Measurements from ENCODE around the gene SHB. TPM values are rescaled to one million over a fixed set of nuclear protein-coding genes. Genes with fewer than 3 reads are reported as not detected.

Gene SHB
- 10 to 100 TPM; 33.9 to 39.9 TPM for total RNA-seq

GRCh38 chr9:38068701-38069628, at the start of gene SHB:
Gene SHB, minus strand, starts transcription at chr9:38069227. Its CDS starts 582 bp downstream, at chr9:38068645.
- Histone ChIP-seq H3K27ac (peak within 1 kb of the TSS; percentile 95 to 99), H3K9me3 (no peaks in the 10 kb centered on the region), H3K4me3 (peak within 1 kb of the TSS; percentile 86 to 92), H3K4me1 (peaks cover 0 to 49% of the 10 kb centered on the region in 2 donors), H3K27me3 (no peaks in the 10 kb centered on the region), H3K36me3 (no peaks in the 10 kb centered on the region)
- peak; percentile 75 for DNase-seq (ENCODE audit: low spot score)
- peak; percentile 23 to 68 for TF ChIP-seq CTCF (IDR thresholded peaks at IDR 0.05)

GRCh38 chr9:38117651-38118050, 48.6 kb upstream of the SHB start:
- peak; percentile 32 for DNase-seq (ENCODE audit: low spot score)
- no peaks in the 10 kb centered on the region for H3K36me3 ChIP-seq

GRCh38 chr9:38114905-38115304, 45.9 kb upstream of the SHB start:
- no peak for TF ChIP-seq CTCF (IDR thresholded peaks at IDR 0.05)
- no peaks in the 10 kb centered on the region for H3K36me3 ChIP-seq
- no peaks in the 10 kb centered on the region for H3K4me1 ChIP-seq
- no peak overlapping the region for H3K27ac ChIP-seq
- H3K27me3 ChIP-seq, result no peaks in the 10 kb centered on the region
- DNase-seq (ENCODE audit: low spot score), result no peak
- H3K4me3 ChIP-seq, result no peak overlapping the region
- H3K9me3 ChIP-seq, result no peaks in the 10 kb centered on the region

More at GRCh38 chr9:38117651-38118050, 48.6 kb upstream of the SHB start:
- Histone ChIP-seq H3K4me1 (no peaks in the 10 kb centered on the region), H3K27ac (no peak overlapping the region), H3K4me3 (no peak overlapping the region), H3K27me3 (no peaks in the 10 kb centered on the region), H3K9me3 (no peaks in the 10 kb centered on the region)
- no peak for TF ChIP-seq CTCF (IDR thresholded peaks at IDR 0.05)

- Histone ChIP-seq H3K4me1 (peaks cover 0 to 10% of the 10 kb centered on the region in 2 donors), H3K27ac (no peak overlapping the region), H3K27me3 (no peaks in the 10 kb centered on the region), H3K4me3 (no peak overlapping the region), H3K9me3 (no peaks in the 10 kb centered on the region), H3K36me3 (no peaks in the 10 kb centered on the region)
- no peak for TF ChIP-seq CTCF (IDR thresholded peaks at IDR 0.05)
- DNase-seq (ENCODE audit: low spot score), result no peak
These were observed 43.4 kb upstream of the SHB start for GRCh38 chr9:38112456-38112855.

- peak; percentile 26 for DNase-seq (ENCODE audit: low spot score)
- H3K4me1 ChIP-seq, result peaks cover 0 to 11% of the 10 kb centered on the region in 2 donors
- no peaks in the 10 kb centered on the region for H3K27me3 ChIP-seq
- no peak for TF ChIP-seq CTCF (IDR thresholded peaks at IDR 0.05)
- no peak overlapping the region for H3K4me3 ChIP-seq
- H3K27ac ChIP-seq, result no peak overlapping the region
- no peaks in the 10 kb centered on the region for H3K36me3 ChIP-seq
- no peaks in the 10 kb centered on the region for H3K9me3 ChIP-seq
These were observed 43.0 kb upstream of the SHB start for GRCh38 chr9:38112049-38112448.
